Measurements from ENCODE around the gene MEGF9. TPM values are rescaled to one million over a fixed set of nuclear protein-coding genes. Genes with fewer than 3 reads are reported as not detected.

MEGF9 gene
- total RNA-seq, 4 donors from 2014 or later, result 19.7 to 24.7 (median 21.5) TPM

DNA sequence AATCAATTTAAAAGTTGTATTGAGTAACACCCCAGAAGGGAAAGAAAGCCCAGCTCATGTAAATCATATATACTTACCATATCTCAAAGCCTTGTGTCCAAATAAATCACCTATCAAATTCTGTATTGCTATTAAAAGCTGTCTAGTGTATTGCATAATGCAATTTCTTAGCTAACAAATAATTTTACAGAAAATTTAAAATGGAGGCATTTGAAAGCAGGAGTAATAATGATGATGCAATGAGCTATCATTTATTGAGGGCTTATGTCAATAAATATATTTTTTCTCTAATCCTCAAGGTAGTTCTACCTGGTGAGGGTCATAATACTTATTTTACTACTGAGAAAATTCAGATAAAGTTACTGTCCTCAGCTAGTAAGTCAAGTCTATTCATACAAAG is 91.5 kb downstream of the MEGF9 start:
- no peak for ATAC-seq
- Histone ChIP-seq H3K27me3 (no peaks in the 10 kb centered on the region), H3K4me3 (no peak overlapping the region), H3K9me3 (no peaks in the 10 kb centered on the region), H3K4me1 (peaks cover 0 to 21% (median 0%) of the 10 kb centered on the region in 3 donors), H3K27ac (no peak overlapping the region), H3K36me3 (peaks cover 0 to 6% of the 10 kb centered on the region in 2 donors)
- no peak for TF ChIP-seq POLR2AphosphoS5 (IDR thresholded peaks at IDR 0.05)
- TF ChIP-seq CTCF (IDR thresholded peaks at IDR 0.05), result no peak
- TF ChIP-seq POLR2A (IDR thresholded peaks at IDR 0.05), result no peak
- TF ChIP-seq EP300 (IDR thresholded peaks at IDR 0.05), result no peak

DNA sequence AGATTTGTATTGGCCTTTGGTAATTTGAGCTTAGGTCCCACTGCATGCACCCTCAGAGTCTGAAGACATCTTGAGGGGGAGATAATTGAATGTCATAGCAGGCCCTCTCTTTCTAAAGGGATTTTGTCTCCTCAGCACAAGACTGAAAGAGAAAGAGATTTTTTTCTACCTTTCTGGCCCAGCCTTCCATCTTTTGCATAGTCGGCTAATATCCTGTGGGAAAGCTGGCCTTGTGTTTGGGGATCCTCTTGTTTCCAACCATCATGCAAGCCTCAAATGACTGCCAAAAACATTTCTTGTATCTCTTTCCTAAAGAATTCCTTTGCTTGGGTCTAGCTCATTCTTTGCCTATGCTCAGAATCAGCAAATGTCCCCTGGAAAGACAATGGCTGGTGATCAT is 92.3 kb downstream of the MEGF9 start:
- peaks cover 0 to 15% (median 0%) of the 10 kb centered on the region in 3 donors for H3K4me1 ChIP-seq
- TF ChIP-seq POLR2A (IDR thresholded peaks at IDR 0.05), result no peak
- TF ChIP-seq POLR2AphosphoS5 (IDR thresholded peaks at IDR 0.05), result no peak
- TF ChIP-seq EP300 (IDR thresholded peaks at IDR 0.05), result no peak
- no peak for TF ChIP-seq CTCF (IDR thresholded peaks at IDR 0.05)
- H3K9me3 ChIP-seq, result no peaks in the 10 kb centered on the region
- no peak overlapping the region for H3K27ac ChIP-seq
- peaks cover 0 to 6% of the 10 kb centered on the region in 2 donors for H3K36me3 ChIP-seq
- H3K4me3 ChIP-seq, result no peak overlapping the region
- ATAC-seq, result no peak
- WGBS, 2 donors (ENCODE audit: low coverage in 1 of 2), result 88 to 89% methylated on average over 1 of the region's 1 CpG
- no peaks in the 10 kb centered on the region for H3K27me3 ChIP-seq

- H3K9me3 ChIP-seq, result no peaks in the 10 kb centered on the region
- peaks cover 0 to 12% of the 10 kb centered on the region in 2 donors for H3K36me3 ChIP-seq
- no peak overlapping the region for H3K4me3 ChIP-seq
- WGBS, 2 donors (ENCODE audit: low coverage in 1 of 2), result 42 to 46% methylated on average over 8 of the region's 8 CpGs
- peaks cover 0 to 9% (median 0%) of the 10 kb centered on the region in 3 donors for H3K4me1 ChIP-seq
- H3K27me3 ChIP-seq, result no peaks in the 10 kb centered on the region
- ATAC-seq, result peak; percentile 74
- peak; percentile 74 to 83 (median 80) for TF ChIP-seq CTCF (IDR thresholded peaks at IDR 0.05)
- TF ChIP-seq POLR2AphosphoS5 (IDR thresholded peaks at IDR 0.05), result no peak
- no peak overlapping the region for H3K27ac ChIP-seq
These were observed 94.3 kb downstream of the MEGF9 start for GRCh38 chr9:120619751-120620655.

DNA sequence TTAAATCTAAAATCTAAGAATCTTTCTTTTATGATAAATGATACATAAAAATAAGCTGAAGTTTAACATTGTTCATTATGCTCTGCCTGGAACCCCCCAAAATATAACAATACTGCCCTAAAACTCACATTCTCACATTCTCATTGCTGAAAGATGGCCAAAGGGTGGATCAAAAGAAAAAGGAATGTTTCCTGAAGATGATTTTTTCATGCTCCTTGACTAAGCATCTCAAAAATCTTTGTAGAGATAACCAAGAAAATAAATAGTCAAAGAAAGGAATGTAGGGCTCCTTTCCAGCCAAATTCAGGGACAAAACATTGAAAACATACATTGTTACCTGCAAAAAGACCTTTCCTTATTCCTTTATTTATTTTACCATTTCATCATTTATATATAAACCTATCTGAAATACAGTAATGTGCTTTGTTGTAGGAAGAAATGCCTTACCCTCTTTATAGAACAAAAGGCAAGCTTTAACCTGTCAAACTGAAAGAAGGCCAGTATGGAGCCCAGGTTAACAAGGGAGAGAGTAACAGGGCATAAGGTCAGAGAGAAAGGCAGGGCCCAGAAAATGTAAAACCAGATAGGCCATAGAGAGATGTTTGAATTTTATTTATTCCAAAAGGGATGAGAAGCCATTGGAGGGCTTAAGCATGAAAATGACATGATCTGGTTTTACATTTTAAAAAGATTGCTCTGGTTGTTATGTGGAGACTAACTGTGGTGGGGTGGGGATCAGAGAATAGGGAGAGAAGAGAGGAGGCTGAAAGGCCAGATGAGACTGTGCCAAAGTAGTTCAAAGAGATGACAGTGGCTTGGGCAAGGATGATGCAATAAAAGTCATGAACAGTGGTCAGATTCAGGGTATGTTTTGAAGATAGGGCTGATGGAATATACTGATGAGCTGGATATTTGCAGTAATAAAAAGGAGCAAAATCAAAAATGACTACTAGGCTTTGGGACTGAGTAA is 97.0 kb downstream of the MEGF9 start:
- no peak overlapping the region for H3K27ac ChIP-seq
- no peaks in the 10 kb centered on the region for H3K9me3 ChIP-seq
- peaks cover 0 to 14% of the 10 kb centered on the region in 2 donors for H3K36me3 ChIP-seq
- H3K4me1 ChIP-seq, result peaks cover 0 to 6% (median 0%) of the 10 kb centered on the region in 3 donors
- no peak for ATAC-seq
- no peak overlapping the region for H3K4me3 ChIP-seq
- no peaks in the 10 kb centered on the region for H3K27me3 ChIP-seq
- TF ChIP-seq CTCF (IDR thresholded peaks at IDR 0.05) (no peak), EP300 (IDR thresholded peaks at IDR 0.05) (no peak), POLR2AphosphoS5 (IDR thresholded peaks at IDR 0.05) (no peak), POLR2A (IDR thresholded peaks at IDR 0.05) (no peak)

All from gastroesophageal sphincter (tissue), 4 donors.